ENCODE measurements around the gene CBX5.
A peak's percentile ranks its signal among the peaks of the same experiment; 100 is the strongest.
"Not testable (repeated sequence)": the region's sequence is repeated elsewhere in the genome, so short reads cannot be mapped to it uniquely, and the experiment has no call there.

CBX5 gene

GRCh38 chr12:54294152-54294952, 14.4 kb upstream of the CBX5 start:
- peak; percentile 52 to 67 for ATAC-seq

DNA sequence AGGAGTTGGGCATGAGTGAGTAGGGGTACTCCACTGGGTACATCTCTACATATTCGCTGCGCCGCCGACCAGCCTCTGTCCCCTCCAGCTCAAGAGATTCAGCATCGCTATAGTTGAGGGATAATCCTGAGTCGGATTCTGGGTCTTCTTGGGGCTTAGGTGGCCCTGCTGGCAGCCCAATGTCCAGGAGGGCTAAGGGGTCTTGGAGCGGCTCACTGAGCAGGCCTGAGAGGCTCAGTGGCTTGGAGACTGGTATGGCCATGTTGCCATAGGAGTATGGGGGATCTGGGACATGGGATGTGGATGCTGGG, 13.0 kb upstream of the CBX5 start:
- ATAC-seq: no peak

DNA sequence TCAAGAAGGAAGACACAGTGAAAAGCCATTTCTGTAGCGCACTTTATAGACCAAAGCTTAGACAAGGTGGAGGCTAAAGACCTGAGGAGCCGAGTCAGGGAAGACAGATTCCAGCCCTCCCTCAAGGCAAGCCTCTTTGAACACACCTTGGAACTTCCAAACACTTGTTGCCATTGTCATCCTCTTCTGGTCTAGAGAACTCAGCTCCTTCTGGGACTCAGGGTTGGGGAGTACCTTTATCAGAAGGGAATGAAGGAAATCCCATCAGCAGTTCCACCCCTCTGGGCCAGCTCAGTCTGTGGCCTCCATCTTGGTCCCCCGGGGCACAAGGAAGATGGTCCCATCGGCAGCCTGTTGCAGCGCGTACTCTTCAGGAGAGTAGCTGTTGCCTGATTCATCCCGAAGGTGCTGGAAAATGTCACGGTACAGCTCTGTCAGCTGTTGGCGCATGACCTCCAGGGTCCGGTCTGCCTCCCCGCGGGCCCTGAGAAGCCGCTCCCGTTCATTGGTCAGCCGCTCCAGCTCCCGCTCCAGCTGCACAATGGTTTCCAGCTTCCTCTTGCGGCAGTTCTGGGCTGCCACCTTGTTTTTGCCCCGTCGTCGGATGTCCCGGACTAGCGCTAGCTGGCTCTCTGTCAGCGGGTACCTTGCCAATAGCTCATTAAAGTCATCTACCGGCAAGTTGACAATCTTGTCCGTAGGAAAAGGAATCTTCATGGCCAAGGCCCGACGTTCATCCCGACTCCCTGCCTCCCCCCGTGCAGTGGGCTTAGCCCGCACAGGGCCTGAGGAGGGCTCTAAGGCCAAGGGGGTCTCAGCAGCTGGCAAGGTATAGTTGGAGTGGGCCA, 12.4 kb upstream of the CBX5 start:
- ATAC-seq: no peak

- ATAC-seq: peak; percentile 3 to 7
Measured at GRCh38 chr12:54287261-54288157, 7.6 kb upstream of the CBX5 start.

DNA sequence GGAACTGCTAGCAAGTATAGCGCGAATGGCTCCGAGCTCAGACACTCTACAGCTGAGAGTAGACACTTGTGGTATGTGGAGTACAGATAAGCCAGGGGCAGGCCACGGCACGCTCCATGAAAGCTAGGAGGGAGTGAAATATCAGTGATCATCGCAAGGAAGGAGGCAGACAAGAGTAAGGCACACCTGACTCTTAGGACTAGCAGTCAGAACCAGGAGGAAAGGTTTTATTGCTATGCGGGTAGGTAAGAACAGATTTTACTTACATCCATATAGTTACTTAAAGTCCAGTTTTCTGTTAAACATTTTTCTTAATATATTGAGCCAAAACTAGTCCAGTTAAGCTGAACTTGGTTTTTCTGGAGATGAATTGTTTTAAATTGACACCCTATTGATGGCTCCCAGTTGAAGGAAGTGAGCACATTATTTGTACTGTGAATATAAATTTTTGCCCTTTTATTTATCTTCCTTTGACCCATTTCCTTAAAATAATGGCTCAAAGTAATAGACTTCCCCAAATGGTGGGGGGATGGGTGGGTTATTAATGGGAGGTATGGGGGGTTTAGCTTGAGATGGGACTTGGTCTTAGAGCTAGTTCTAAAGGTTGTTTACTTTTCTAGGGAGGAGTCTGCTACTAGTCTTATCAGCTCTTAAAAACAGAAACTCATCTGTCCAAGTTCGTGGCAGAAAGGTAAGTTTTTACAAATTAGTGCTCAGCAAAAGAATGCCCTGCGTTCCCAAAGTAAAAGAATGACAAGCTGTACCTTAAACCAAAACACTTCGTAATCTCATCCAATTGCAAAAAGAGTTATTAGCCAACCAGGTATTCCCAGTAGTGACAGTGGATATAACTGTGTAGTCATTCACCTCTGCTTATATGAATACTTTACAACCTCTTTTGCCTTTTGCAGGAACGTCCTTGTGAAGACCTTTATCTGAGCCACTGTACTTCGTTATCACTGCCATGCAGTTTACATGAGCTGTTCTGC, 6.4 kb upstream of the CBX5 start:
- peak in 1 of 2 donors; percentile 4 for ATAC-seq

- no peak for ATAC-seq
Measured at GRCh38 chr12:54285150-54286041, 5.5 kb upstream of the CBX5 start.

- not testable (repeated sequence) for ATAC-seq
Measured at GRCh38 chr12:54284070-54284780, 4.3 kb upstream of the CBX5 start.

DNA sequence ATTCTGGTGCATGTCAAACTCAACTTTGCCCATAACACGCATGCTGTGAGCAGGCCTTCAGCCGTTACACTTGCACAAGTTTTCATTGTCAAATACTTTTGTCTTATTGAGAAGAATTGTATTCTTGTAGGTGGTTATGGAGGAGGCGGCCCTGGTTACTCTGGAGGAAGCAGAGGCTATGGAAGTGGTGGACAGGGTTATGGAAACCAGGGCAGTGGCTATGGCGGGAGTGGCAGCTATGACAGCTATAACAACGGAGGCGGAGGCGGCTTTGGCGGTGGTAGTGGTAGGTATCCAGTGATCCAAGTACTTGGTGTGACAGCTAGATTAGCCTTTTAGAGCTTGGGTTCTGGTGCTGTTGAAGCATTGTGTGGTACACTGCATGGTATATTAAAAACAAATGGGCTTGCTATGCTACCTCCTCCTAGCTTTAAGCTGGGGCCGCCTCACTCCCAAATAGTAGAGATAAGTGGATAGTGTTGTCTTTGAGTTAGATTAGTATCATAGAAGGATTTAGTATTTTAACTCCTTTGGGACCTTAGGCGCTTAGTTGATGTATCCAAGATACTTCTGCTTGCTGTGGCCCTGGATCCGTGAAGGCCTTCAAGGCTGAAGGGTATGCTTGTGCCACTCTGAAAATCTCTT, 3.1 kb upstream of the CBX5 start:
- no peak for ATAC-seq

DNA sequence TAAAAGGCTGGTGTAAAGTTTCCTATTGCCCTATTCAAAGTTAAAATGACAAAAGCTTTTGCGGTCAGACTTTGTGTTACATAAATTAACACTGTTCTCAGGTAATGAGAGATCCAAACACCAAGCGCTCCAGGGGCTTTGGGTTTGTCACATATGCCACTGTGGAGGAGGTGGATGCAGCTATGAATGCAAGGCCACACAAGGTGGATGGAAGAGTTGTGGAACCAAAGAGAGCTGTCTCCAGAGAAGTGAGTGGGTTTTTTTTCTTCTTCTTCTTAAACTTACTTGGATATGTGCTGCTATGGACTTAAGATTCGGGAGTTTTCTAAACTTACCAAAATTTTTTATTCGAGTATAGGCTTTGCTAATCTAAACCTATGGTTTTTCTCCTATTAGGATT, 1.8 kb upstream of the CBX5 start:
- not testable (repeated sequence) for ATAC-seq

GRCh38 chr12:54281261-54281638, 1.3 kb upstream of the CBX5 start:
- ATAC-seq: not testable (repeated sequence)

DNA sequence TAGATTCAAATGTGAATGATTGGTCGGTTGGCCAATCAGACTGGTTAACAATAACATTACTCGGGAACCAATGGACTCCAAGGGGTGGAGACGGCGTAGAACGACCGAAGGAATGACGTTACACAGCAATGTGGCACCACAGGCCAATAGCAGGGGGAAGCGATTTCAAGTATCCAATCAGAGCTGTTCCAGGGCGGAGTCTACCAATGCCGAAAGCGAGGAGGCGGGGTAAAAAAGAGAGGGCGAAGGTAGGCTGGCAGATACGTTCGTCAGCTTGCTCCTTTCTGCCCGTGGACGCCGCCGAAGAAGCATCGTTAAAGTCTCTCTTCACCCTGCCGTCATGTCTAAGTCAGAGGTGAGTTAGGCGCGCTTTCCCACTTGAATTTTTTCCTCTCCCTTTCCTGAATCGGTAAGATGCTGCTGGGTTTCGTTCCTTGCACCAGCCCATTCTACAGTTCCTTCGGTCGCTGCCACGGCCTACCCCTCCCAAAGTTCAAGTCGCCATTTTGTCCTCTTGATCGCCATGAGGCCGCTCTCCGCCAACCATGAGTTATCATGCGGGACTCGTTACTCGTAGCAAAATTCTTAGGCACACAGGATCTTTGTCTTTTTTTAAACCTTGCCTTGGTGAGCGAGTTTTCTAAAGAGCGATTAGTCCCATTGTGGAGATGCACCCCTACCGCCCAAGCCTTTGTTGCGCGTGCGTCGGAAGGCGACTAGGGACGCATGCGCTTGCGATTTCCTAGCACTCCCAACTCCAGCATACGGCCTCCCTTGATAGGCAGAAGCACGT, 742 bp upstream of the CBX5 start, which contains the start of gene HNRNPA1:
HNRNPA1 (plus strand) TSS at position 259 of the 793 bp plus-strand sequence; CDS start at position 341, 82 bp downstream.
- peak; percentile 83 to 86 for ATAC-seq

GRCh38 chr12:54279227-54279631, 693 bp downstream of the CBX5 start:
- no peak for ATAC-seq

- no peak for ATAC-seq
Measured at GRCh38 chr12:54277823-54278276, 2.1 kb downstream of the CBX5 start.

DNA sequence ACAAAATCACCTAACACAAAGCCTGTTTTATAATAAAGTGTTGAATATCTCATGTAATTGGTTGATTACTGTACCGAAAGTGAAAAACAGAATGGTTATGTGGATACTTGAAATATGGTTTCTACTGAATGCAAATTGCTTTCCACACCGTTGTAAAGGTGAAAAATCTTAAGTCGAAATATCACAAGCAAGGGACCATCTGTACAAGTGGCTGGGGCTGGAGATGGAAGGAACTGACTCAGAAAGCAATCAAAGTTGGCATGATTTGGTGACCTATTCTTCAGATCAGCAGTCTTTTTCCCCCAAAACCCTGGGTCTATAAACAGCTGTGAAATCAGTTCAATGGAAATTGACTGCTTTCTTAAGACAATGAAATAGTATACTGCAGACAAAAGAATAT, 3.6 kb downstream of the CBX5 start:
- no peak for ATAC-seq

GRCh38 chr12:54273981-54274380, 5.9 kb downstream of the CBX5 start:
- no peak for ATAC-seq

DNA sequence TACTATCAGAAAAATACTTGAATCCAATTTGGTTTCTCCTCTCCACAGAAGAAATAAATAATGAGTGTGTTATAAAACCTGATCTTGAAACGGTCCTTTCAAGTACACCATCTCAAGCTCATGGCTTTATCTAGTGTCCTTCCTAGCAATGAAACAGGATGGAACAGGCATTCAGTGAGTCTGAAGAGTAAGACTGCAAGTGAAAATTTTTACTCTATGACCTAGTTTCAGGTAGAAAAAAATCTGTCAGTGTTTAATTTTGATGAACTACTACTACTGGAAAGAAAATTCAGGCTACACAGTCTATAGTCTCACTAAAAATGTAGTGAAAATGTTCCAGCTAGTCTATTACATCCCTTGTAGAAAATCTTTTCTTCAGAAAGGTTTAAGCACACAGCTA, 7.7 kb downstream of the CBX5 start:
- ATAC-seq: peak; percentile 44 to 69

GRCh38 chr12:54270345-54270744, 9.6 kb downstream of the CBX5 start:
- ATAC-seq: peak; percentile 73 to 76

DNA sequence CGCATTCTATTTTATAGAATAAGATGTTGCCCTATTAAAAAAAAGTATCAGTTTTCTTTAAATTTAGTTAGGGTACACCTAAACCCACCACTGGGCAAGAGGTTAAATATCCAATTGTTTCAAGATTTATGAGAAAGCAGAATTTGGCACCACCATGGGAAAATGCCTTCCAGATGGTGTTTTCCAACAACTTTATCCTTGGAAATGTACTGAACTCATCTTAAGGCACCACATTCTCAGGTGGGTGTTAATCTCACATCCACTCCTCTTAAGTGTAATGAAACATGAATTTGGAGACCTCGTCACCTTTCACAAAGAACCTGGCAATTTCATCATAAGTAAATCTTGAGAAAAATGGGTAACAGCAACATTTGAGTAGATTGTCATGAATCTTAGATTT, 13.1 kb downstream of the CBX5 start:
- ATAC-seq: no peak

Measured in activated CD4-positive, CD25-positive, alpha-beta regulatory T cell treated with anti-CD3 and anti-CD28 coated beads, Interleukin-2, amount 50 U/mL, for 24 hours (primary cell).